HS-5 (cell line): ENCODE measurements around the gene ZSCAN5A.
"Not testable (repeated sequence)": the region's sequence is repeated elsewhere in the genome, so short reads cannot be mapped to it uniquely, and the experiment has no call there.

Experiments
- DNase-seq: peaks from one replicate; pipeline ENCODE4 v3.0.0-alpha.2; 2012; ENCODE audit warnings: low read depth

ZSCAN5A gene

GRCh38 chr19:56314381-56315076 is at the start of gene ZSCAN5A:
ZSCAN5A (minus strand) TSS chr19:56314839; CDS start chr19:56225046, 89,793 bp downstream.
- peak; percentile 88 for DNase-seq

- no peak for DNase-seq
Observed at GRCh38 chr19:56360841-56361240, 46.2 kb upstream of the ZSCAN5A start.

- DNase-seq = no peak
Observed at GRCh38 chr19:56356944-56357343, 42.3 kb upstream of the ZSCAN5A start.

- no peak for DNase-seq
Observed at GRCh38 chr19:56355517-56355916, 40.9 kb upstream of the ZSCAN5A start.

GRCh38 chr19:56351208-56351607 is 36.6 kb upstream of the ZSCAN5A start:
- no peak for DNase-seq

- DNase-seq = no peak
Observed at GRCh38 chr19:56350416-56351045, 35.9 kb upstream of the ZSCAN5A start.

- DNase-seq = no peak
Observed at GRCh38 chr19:56348289-56348877, 33.7 kb upstream of the ZSCAN5A start.

- DNase-seq = no peak
Observed at GRCh38 chr19:56347163-56347778, 32.6 kb upstream of the ZSCAN5A start.

- DNase-seq = no peak
Observed at GRCh38 chr19:56341948-56342347, 27.3 kb upstream of the ZSCAN5A start.

GRCh38 chr19:56339031-56339430 is 24.4 kb upstream of the ZSCAN5A start:
- not testable (repeated sequence) for DNase-seq

GRCh38 chr19:56337077-56337476 is 22.4 kb upstream of the ZSCAN5A start:
- DNase-seq = not testable (repeated sequence)

GRCh38 chr19:56335371-56335770 is 20.7 kb upstream of the ZSCAN5A start:
- DNase-seq = not testable (repeated sequence)

GRCh38 chr19:56333506-56333905 is 18.9 kb upstream of the ZSCAN5A start:
- no peak for DNase-seq

- no peak for DNase-seq
Observed at GRCh38 chr19:56332695-56333094, 18.1 kb upstream of the ZSCAN5A start.

GRCh38 chr19:56324436-56324835 is 9.8 kb upstream of the ZSCAN5A start:
- DNase-seq = no peak

GRCh38 chr19:56321989-56322440 is 7.4 kb upstream of the ZSCAN5A start:
- no peak for DNase-seq

- no peak for DNase-seq
Observed at GRCh38 chr19:56321254-56321988, 6.8 kb upstream of the ZSCAN5A start.

GRCh38 chr19:56319991-56320390 is 5.4 kb upstream of the ZSCAN5A start:
- DNase-seq = no peak

GRCh38 chr19:56317749-56318148 is 3.1 kb upstream of the ZSCAN5A start:
- DNase-seq = no peak

GRCh38 chr19:56316728-56317127 is 2.1 kb upstream of the ZSCAN5A start:
- DNase-seq = no peak

GRCh38 chr19:56315077-56315828 is 614 bp upstream of the ZSCAN5A start:
- peak; percentile 98 for DNase-seq
